Immature natural killer cell (primary cell): ENCODE data around the gene SLC38A7. TPM values are rescaled to one million over a fixed set of nuclear protein-coding genes. Genes with fewer than 3 reads are reported as not detected.

Source experiments
- DNase-seq, 3 donors: peaks; one replicate each; pipeline ENCODE4 v3.0.0; 2022; ENCODE audit warnings: mixed read lengths in 1 of 3
- H3K27ac Mint-ChIP-seq, 6 donors: one replicate each; pipeline ENCODE4 v1.8.0; 2020; ENCODE audit warnings: mixed read lengths in 6 of 6, mild to moderate bottlenecking in 5 of 6, inconsistent platforms in 4 of 6, moderate library complexity in 3 of 6
- H3K27me3 Mint-ChIP-seq, 3 donors: one replicate each; pipeline ENCODE4 v1.8.0; 2020 to 2021; ENCODE audit warnings: low read depth in 3 of 3, mild to moderate bottlenecking in 3 of 3, mixed read lengths in 3 of 3, moderate library complexity in 3 of 3, inconsistent platforms in 1 of 3
- H3K36me3 Mint-ChIP-seq, 3 donors: one replicate each; pipeline ENCODE4 v1.8.0; 2020; ENCODE audit warnings: mixed read lengths in 3 of 3, inconsistent platforms in 2 of 3, mild to moderate bottlenecking in 2 of 3
- H3K4me1 Mint-ChIP-seq, 2 donors: one replicate each; pipeline ENCODE4 v1.8.0; 2020; ENCODE audit warnings: inconsistent platforms in 2 of 2, mild to moderate bottlenecking in 2 of 2, mixed read lengths in 2 of 2, moderate library complexity in 1 of 2
- H3K4me3 Mint-ChIP-seq, 5 donors: one replicate each; pipeline ENCODE4 v1.8.0; 2020; ENCODE audit warnings: mild to moderate bottlenecking in 5 of 5, mixed read lengths in 5 of 5, inconsistent platforms in 3 of 5, moderate library complexity in 3 of 5
- H3K9me3 Mint-ChIP-seq, 6 donors: one replicate each; pipeline ENCODE4 v1.8.0; 2020; ENCODE audit warnings: mild to moderate bottlenecking in 6 of 6, mixed read lengths in 6 of 6, inconsistent platforms in 4 of 6, moderate library complexity in 3 of 6
- polyA plus RNA-seq, 3 donors: library from polyadenylated mRNA; unstranded; fragments of 300-500 nt; fragmentation: Illumina TruSeq; gene quantifications; one replicate each; pipeline ENCODE4 v1.2.3, GENCODE V29; 2021

SLC38A7 gene, protein sequence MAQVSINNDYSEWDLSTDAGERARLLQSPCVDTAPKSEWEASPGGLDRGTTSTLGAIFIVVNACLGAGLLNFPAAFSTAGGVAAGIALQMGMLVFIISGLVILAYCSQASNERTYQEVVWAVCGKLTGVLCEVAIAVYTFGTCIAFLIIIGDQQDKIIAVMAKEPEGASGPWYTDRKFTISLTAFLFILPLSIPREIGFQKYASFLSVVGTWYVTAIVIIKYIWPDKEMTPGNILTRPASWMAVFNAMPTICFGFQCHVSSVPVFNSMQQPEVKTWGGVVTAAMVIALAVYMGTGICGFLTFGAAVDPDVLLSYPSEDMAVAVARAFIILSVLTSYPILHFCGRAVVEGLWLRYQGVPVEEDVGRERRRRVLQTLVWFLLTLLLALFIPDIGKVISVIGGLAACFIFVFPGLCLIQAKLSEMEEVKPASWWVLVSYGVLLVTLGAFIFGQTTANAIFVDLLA
- polyA plus RNA-seq, result 1 to 10 TPM; 2.3 to 6.8 (median 4.2) TPM

DNA sequence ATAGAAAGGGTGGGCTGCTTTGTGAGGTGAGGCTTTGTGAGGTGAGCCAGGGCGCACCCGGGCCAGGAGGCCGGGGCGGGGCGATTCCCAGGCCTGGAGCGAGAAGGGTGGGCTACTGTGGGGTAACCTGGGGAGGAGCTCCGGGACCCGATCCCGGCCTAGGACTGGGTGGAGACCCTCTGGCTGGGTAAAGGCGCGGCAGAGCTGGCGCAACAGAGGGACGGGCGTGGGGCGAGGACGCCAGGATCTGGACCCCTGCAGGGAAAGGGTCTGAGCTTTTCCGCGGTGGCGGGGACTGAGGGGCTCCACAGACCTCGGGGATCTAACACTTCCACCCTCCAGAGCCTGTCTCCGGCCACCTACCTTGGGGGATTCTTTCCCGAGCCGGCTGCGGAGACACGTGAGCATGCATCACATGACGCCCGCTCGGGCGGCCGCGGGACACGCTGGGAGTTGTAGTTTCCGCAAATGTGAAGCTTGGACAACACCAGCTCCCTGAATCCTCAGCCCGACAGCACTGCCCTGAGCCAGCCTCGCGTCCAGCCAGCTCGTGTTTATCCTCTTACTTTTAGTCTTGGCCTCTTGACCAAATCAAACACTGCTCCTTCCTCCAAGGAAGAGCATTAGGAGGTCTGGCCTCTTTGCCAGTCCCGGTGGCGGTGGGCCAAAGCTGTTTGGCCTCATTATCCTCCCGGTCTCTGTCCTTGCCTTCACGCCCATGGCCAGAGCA is at the start of gene SLC38A7:
Gene SLC38A7 (minus strand): TSS at position 417 of the 730 bp plus-strand sequence. CDS start 4,644 bp downstream, outside the sequence.
- Mint-ChIP-seq H3K4me1 (peaks cover 21% of the 10 kb centered on the region in 2 donors), H3K27ac (peak within 1 kb of the TSS; percentile 34 to 87 (median 73)), H3K9me3 (no peaks in the 10 kb centered on the region), H3K4me3 (peak within 1 kb of the TSS; percentile 87 to 95 (median 91)), H3K36me3 (peaks cover 0 to 5% (median 2%) of the 10 kb centered on the region in 3 donors), H3K27me3 (peaks cover 0 to 6% (median 4%) of the 10 kb centered on the region in 3 donors)
- peak; percentile 58 to 62 (median 61) for DNase-seq

DNA sequence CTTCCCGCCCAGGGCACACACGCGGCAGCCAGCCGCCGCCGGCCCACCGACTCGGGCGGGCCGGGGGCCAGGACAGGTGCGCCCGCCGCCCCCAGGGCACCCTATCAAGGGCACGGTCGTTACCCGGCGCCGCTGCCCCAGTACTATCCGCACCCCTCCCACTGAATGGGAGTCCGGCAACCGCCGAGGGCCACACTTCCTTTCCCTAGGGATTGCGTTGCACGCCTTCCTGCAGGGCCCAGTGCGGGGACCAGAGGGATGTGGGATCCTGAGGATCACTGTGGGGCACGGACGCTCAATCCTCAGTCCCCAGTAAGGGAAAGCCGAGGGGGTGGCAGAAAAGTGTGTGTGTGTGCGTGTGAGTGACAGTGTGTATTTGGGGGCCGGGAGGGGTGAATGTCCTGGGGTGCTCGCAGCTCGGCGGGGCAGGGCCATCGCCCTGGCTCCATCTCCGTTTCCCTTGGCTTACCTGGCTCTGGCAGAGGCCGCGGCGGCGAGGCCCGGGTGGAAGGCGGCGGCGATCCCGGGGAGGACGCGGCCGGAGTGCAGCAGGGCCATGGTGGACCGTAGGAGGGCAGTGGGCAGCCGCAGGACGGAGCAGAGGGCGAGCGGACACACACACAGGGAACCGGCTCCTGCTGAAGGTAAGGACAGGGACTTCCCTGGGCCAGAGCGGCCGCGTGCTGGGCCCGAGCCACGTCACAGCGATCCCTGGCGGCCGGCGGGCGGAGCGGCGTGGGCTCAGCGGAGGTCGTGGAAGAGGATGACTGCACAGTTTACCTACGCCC is 49.3 kb upstream of the SLC38A7 start, which contains the start of gene GOT2:
Gene GOT2 (minus strand): TSS at position 646 of the 788 bp plus-strand sequence. CDS start 88 bp downstream, at position 558.
- H3K9me3 Mint-ChIP-seq, result no peaks in the 10 kb centered on the region
- peaks cover 0 to 3% (median 0%) of the 10 kb centered on the region in 3 donors for H3K27me3 Mint-ChIP-seq
- no peaks in the 10 kb centered on the region for H3K36me3 Mint-ChIP-seq
- peaks cover 25 to 53% of the 10 kb centered on the region in 2 donors for H3K4me1 Mint-ChIP-seq
- H3K27ac Mint-ChIP-seq, result peak within 1 kb of the TSS; percentile 77 to 93 (median 84)
- peak; percentile 70 to 75 (median 74) for DNase-seq
- H3K4me3 Mint-ChIP-seq, result peak within 1 kb of the TSS; percentile 94 to 98 (median 98)

DNA sequence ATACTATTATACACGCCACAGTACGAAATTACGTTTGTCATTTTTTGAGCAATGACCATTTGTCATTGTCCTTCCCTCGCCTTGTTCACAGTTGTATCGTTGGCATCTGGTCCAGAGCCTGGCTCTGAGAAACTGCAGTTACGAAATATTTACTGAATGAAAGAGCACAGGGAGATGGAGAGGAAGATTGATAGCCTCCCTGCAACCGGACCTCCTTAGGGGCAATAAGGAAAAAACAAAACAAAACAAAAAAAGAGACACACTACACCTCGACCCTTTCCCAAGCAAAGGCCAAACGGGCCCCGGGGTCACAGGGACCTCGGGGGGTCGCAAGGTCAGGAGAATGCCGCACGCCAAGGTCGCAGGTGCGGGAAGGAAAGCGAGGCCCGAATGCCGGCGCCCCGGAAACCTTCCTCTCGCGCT is 48.7 kb upstream of the SLC38A7 start:
- H3K4me1 Mint-ChIP-seq, result peaks cover 25 to 55% of the 10 kb centered on the region in 2 donors
- H3K27ac Mint-ChIP-seq, result peak overlapping the region; percentile 75 to 93 (median 84)
- no peaks in the 10 kb centered on the region for H3K9me3 Mint-ChIP-seq
- no peaks in the 10 kb centered on the region for H3K36me3 Mint-ChIP-seq
- H3K4me3 Mint-ChIP-seq, result peak overlapping the region; percentile 76 to 93 (median 85)
- DNase-seq, result no peak
- H3K27me3 Mint-ChIP-seq, result no peaks in the 10 kb centered on the region

DNA sequence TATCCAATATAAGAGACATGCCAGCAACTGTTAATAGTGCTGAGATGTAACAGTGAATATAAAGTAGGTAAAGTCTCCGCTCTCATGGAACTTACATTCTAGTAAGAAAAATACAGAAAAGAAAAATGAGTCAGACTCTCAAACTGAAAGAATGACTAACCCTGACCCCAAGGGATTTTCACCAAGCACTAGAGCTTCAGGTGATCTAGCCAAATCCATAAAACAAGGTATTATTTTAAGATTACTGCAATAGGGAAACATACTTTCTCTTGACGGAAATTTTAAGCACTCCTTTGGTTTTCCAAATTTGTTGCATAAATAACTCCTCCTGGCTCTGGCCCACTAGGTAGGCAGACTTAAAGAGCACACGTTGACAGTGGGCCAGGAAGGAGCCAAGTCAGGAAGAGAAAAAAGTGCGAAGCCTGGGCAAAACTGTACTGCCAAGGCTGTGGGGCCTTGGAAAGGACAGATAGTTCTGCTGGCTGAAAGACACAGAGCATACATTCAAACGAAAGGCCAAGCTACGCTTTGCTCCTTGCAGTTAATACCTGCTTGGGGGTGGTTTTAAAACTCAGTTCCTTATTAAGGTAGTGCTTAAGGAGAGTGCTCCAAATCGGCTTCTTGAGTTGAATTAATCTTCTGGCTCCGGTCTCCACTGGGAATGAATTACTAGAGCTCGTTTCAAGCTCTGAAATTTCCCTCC is 48.1 kb upstream of the SLC38A7 start:
- H3K36me3 Mint-ChIP-seq, result no peaks in the 10 kb centered on the region
- DNase-seq, result no peak
- peak overlapping the region in 5 of 6 donors; percentile 75 to 93 (median 84) for H3K27ac Mint-ChIP-seq
- no peaks in the 10 kb centered on the region for H3K9me3 Mint-ChIP-seq
- H3K27me3 Mint-ChIP-seq, result no peaks in the 10 kb centered on the region
- peak overlapping the region; percentile 76 to 93 (median 85) for H3K4me3 Mint-ChIP-seq
- peaks cover 25 to 60% of the 10 kb centered on the region in 2 donors for H3K4me1 Mint-ChIP-seq

DNA sequence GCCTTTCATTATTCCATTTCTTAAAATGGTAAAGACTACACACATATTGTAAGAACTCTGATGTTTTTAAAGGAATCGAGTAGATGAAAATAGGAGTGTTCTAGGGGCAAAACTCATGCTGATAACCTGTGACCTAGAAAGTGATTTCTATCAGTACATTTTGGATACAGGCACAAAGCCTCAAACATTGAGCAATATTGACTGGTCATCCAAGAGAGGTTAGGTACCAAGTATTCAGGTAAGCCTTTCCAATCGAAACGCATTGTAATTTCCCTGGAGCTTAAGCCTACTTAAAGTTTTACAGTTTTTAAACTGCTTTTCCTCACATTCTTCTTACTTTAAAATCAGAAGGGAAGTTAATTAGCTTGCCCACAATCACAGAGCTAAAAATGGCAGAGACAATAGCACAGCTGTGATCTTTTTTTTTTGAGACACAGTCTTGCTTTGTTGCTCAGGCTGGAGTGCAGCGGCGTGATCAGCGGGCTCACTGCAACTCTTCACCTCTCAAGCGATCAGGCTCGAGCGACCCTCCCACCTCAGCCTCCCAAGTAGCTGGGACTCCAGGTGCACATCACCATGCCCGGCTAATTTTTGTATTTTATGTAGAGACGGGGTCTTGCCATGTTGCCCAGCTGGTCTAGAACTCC is 46.3 kb upstream of the SLC38A7 start:
- Mint-ChIP-seq H3K4me1 (peaks cover 25 to 62% of the 10 kb centered on the region in 2 donors), H3K27ac (peak overlapping the region in 1 of 6 donors; percentile 46), H3K4me3 (no peak overlapping the region), H3K9me3 (no peaks in the 10 kb centered on the region), H3K27me3 (no peaks in the 10 kb centered on the region), H3K36me3 (no peaks in the 10 kb centered on the region)
- no peak for DNase-seq

DNA sequence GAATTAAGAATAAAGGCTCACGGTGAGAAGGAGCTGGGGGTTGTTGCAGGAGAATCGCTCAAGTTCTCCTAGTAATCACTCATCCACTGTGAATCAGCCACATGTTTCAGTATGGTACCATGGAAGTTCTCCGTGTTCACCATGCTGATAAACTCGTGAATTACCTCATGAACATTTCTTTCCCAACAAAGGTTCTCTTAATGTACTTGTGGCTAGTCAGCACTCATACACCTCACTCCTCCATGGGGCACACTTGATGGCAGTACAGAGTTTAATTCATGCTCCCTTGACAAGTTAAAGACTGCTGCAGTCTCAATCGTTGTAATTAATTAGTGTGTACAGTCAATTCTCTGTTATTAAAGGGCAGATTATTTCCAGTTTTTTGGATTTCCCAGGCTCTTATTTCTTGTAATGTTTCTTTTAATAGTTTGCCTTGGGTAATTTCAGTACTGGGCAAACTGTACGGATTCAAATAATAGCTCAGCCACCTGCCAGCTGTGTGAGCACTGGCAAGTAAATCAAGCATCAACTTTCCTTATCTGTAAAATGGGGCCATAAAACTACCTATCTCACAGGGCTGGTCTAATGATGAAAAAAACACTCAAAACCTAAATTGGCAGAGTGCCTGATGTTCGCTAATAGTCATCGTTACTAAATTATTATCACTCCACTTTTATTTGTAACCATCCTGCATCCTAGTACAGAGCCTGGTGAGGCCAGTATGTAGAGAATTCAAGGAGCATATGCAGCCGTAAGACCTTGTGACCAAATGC is 43.4 kb upstream of the SLC38A7 start:
- no peaks in the 10 kb centered on the region for H3K9me3 Mint-ChIP-seq
- peaks cover 15 to 43% of the 10 kb centered on the region in 2 donors for H3K4me1 Mint-ChIP-seq
- peak overlapping the region in 1 of 6 donors; percentile 32 for H3K27ac Mint-ChIP-seq
- no peak for DNase-seq
- no peaks in the 10 kb centered on the region for H3K27me3 Mint-ChIP-seq
- no peaks in the 10 kb centered on the region for H3K36me3 Mint-ChIP-seq
- H3K4me3 Mint-ChIP-seq, result no peak overlapping the region

DNA sequence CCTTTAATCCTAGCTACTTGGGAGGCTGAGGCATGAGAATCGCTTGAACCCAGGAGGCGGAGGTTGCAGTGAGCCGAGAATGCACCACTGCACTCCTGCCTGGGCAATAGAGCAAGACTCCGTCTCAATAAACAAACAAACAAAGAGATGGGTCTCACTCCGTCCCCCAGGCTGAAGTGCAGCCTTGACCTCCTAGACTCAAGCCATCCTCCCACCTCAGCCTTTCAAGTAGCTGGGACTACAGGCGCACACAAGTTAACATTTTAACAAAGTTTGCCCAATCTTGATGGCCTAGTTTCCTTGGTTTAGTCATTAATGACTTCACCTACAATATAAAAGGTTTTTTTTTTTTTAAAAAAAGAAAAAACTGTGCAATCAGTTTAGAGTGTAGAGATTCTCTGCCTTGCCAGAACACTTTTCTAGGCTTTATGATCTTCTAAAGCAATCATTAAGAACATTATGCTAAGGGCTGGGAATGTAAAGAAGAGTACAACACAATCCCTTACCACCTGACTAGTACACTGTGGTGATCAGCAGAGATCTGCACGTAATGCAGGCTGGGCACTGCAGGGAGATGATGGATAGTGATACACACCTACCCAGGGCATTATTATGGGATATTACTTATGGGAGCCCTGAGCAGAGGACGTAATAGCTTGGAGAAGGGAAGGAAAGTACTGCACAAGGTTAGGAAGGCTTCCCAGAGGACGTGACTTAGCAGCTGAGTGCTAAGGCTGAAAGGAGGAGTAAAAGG is 42.6 kb upstream of the SLC38A7 start:
- Mint-ChIP-seq H3K4me3 (no peak overlapping the region), H3K27ac (peak overlapping the region in 2 of 6 donors; percentile 17 to 32), H3K36me3 (no peaks in the 10 kb centered on the region), H3K27me3 (no peaks in the 10 kb centered on the region), H3K9me3 (no peaks in the 10 kb centered on the region), H3K4me1 (peaks cover 8 to 35% of the 10 kb centered on the region in 2 donors)
- DNase-seq, result no peak

DNA sequence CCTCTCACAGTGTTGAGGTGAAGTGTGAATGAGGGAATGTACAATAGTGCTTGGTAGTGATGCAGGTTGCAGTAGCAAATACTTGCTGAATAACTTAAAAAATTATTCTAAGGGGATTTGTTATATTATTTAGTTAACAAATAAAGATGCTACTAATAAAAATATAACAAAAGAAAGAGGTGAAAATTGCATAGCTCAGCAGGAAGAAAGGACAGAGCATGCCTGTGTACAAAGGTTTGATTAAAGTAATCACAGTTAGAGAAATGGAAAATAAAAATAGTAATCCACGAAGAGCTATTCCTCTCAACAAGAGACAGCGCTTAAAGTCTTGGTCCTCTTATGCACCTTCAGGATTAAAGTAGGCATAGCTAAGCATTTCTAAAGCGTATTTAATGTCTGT is 38.5 kb upstream of the SLC38A7 start:
- peaks cover 0 to 7% of the 10 kb centered on the region in 2 donors for H3K4me1 Mint-ChIP-seq
- no peaks in the 10 kb centered on the region for H3K27me3 Mint-ChIP-seq
- H3K36me3 Mint-ChIP-seq, result peaks cover 4 to 20% (median 11%) of the 10 kb centered on the region in 3 donors
- no peak overlapping the region for H3K4me3 Mint-ChIP-seq
- DNase-seq, result no peak
- H3K27ac Mint-ChIP-seq, result no peak overlapping the region
- no peaks in the 10 kb centered on the region for H3K9me3 Mint-ChIP-seq

DNA sequence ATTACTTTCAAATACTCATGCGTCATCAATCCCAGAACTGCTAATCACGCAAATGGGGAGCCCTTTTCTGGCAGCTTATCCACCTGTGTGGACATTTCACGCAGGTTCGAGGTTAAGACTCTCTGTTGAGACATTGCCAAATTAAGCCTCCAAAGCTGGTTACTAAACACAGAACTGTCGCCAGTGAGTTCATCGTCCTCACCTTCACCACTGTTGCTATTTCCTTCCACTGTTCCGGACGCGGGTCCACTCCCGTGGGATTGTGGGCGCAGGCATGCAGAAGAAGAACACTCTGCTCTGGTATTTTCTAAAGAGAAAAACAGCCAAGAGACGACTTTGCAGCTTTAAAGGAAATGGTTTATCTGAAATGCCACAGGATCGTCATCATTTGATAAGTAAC is 33.4 kb upstream of the SLC38A7 start:
- peaks cover 0 to 2% (median 1%) of the 10 kb centered on the region in 3 donors for H3K27me3 Mint-ChIP-seq
- H3K4me3 Mint-ChIP-seq, result no peak overlapping the region
- no peaks in the 10 kb centered on the region for H3K4me1 Mint-ChIP-seq
- no peaks in the 10 kb centered on the region for H3K9me3 Mint-ChIP-seq
- H3K36me3 Mint-ChIP-seq, result peaks cover 19 to 46% (median 27%) of the 10 kb centered on the region in 3 donors
- no peak for DNase-seq
- H3K27ac Mint-ChIP-seq, result no peak overlapping the region

DNA sequence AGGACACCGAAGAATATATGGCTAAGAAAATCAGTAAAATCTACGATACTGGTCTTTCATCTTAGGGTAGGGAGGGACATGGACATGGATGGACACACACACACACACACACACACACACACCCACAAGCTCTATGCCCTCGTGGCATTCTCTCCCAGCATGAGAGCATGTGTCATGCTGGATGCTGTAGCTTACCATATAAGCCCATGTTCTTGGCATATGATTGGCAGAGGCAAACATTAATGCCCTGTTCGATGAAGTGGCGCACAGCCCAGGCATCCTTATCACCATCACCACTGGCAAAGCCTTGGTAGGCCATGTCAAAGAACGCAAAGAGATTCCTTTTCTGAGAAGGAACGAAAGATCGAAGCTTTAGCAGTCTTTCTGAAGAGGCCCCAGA is 31.9 kb upstream of the SLC38A7 start:
- Mint-ChIP-seq H3K9me3 (no peaks in the 10 kb centered on the region), H3K36me3 (peaks cover 27 to 54% (median 28%) of the 10 kb centered on the region in 3 donors), H3K27ac (no peak overlapping the region), H3K27me3 (peaks cover 0 to 2% (median 1%) of the 10 kb centered on the region in 3 donors), H3K4me3 (no peak overlapping the region), H3K4me1 (no peaks in the 10 kb centered on the region)
- DNase-seq, result no peak

DNA sequence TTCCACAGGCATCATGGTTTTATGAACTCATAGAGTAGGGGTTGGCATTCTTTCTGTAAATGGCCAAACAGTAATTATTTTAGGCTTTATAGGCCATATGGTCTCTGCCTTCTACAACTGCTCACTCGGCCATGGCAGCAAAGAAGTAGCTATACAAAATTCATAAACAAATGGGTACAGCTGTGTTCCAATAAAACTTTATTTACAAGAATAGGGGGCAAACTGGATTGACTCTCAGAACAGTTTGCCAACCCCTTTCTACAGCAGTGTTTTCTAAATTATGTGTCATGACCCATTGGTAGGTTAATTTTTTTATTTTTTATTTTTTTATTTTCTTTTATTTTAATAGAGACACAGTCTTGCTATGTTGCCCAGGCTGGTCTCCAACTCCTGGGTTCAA is 29.2 kb upstream of the SLC38A7 start:
- Mint-ChIP-seq H3K27me3 (peaks cover 0 to 2% (median 1%) of the 10 kb centered on the region in 3 donors), H3K9me3 (no peaks in the 10 kb centered on the region), H3K4me1 (no peaks in the 10 kb centered on the region), H3K4me3 (no peak overlapping the region), H3K36me3 (peaks cover 29 to 49% (median 36%) of the 10 kb centered on the region in 3 donors), H3K27ac (no peak overlapping the region)
- DNase-seq, result no peak
